ENCODE results near the gene LDLRAD3.

GRCh38 chr11:36193290-36193619 lies 249.4 kb downstream of the LDLRAD3 start:
- TF ChIP-seq, protein P1, sequence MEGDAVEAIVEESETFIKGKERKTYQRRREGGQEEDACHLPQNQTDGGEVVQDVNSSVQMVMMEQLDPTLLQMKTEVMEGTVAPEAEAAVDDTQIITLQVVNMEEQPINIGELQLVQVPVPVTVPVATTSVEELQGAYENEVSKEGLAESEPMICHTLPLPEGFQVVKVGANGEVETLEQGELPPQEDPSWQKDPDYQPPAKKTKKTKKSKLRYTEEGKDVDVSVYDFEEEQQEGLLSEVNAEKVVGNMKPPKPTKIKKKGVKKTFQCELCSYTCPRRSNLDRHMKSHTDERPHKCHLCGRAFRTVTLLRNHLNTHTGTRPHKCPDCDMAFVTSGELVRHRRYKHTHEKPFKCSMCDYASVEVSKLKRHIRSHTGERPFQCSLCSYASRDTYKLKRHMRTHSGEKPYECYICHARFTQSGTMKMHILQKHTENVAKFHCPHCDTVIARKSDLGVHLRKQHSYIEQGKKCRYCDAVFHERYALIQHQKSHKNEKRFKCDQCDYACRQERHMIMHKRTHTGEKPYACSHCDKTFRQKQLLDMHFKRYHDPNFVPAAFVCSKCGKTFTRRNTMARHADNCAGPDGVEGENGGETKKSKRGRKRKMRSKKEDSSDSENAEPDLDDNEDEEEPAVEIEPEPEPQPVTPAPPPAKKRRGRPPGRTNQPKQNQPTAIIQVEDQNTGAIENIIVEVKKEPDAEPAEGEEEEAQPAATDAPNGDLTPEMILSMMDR (optimal IDR thresholded peaks at IDR 0.05 in 1 of 3, IDR thresholded peaks at IDR 0.05 in 1 of 3, conservative IDR thresholded peaks at IDR 0.05 in 1 of 3; ENCODE audit: extremely low read depth in 1 of 3, insufficient read depth in 2 of 3, low read length in 3 of 3), result no peak
- TF ChIP-seq EZH2 (IDR thresholded peaks at IDR 0.05; ENCODE audit: low read length), result no peak

Measured in keratinocyte (primary cell).